ENCODE measurements around the gene RAB37. TPM values are rescaled to one million over a fixed set of nuclear protein-coding genes. Genes with fewer than 3 reads are reported as not detected.
A peak's percentile ranks its signal among the peaks of the same experiment; 100 is the strongest.

RAB37 gene
- total RNA-seq, 1 experiment from 2014 or later = 1.5 TPM

DNA sequence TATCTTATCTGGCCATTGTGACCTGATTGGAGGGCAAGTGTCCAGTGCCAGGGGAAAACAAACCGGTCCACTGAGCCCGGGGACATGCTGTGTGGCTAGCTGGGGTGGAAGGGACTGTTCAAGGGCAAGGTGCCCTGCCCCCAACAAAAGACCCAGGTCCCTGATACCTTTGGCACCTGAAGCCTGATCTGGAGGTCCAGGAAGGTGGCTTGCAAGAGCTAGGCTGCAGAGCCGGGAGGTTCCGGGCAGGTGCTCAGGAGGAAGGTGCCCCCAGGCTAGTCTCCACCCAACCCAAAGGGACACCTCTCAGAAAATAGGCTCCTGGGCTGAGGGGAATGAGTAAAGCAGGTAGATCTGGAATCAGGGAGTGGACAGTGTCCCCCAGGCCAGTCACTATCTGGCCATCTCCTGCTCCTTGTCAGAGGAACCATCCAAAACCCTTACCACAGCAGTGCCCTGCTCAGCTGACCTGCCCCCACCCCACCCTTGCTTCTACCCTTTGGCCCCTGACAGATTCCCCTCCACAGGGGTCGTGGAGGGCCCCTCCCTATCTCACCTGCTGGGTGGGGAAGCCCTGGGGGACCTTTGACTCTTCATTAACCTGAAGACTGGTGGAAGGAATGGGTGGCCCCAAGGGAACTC, 32.9 kb downstream of the RAB37 start:
- no peak for DNase-seq (ENCODE audit: low read depth, low spot score)
- H3K27ac ChIP-seq (ENCODE audit: low read length) = no peak overlapping the region
- POLR2A ChIA-PET = interaction anchor here (0.6 to 1.1 kb wide), 2 partner anchors 8 to 25 kb away, joined by 4 to 12 read pairs; no protein-coding TSS in a partner anchor

DNA sequence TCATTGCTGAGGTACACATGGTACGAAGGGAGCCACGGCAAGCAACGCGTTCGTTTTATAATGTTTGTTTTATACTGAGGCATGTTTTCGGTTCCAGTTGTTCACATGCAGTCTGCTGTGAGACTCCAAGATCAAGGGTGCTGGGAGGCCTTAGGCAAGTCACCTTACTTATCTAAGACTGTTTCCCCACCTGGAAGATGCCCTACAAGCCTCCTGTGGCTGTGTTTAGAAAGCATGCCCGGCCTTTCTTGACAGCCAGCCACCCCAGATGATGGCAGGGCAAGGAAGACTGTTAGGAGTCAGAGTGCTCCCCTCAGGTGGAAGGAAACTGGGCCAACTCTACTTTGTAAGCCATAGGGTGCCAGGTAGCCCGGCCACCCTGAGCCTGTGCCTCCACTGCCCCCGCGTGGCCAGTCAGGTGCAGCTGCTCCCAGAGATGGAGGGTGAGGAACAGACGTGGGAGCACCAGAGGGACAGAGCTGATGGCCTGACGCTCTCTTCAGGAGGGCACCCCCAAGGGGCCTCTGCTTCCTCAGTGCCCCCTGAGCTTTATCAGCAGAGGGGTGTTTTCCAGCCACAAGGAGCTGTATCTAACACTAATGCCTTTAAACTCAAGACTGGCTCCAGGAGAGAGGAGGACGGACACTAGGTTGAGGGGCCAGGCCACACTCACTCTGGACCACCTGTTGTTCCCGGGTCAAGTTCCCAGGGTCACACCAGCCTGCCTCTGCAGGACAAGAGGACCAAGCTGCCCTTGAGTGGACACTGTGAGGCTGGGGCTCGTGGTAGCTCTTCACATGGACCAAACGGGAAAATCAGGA, 33.7 kb downstream of the RAB37 start:
- intact Hi-C loops (cut with micrococcal nuclease; ENCODE audit: unreplicated experiment) (loop anchor here (1.0 kb wide), 1 partner anchor 26 kb away; no protein-coding TSS in a partner anchor), in situ Hi-C loops (cut with HindIII; ENCODE audit: low pct_unique_long_range_greater_than_20kb, low sequenced_read_pairs) (no loop called here)
- DNase-seq (ENCODE audit: low read depth, low spot score) (no peak), ATAC-seq (peak; percentile 80)
- H3K36me3 ChIP-seq (ENCODE audit: control insufficient read depth, insufficient read depth, low read length) = peaks cover 7% of the 10 kb centered on the region; the same call in 1 of the 2 replicates
- peaks cover 43% of the 10 kb centered on the region for H3K4me1 ChIP-seq (ENCODE audit: control insufficient read depth, insufficient read depth, low read length)
- ChIA-PET CTCF (interaction anchor here (0.5 to 2.2 kb wide), 10 partner anchors 14 to 113 kb away, joined by 3 to 16 read pairs (median 4); no protein-coding TSS in a partner anchor), POLR2A (interaction anchor here (0.6 to 1.2 kb wide), 2 partner anchors 7 to 103 kb away, joined by 4 to 12 read pairs; partner anchors contain the start of gene FDXR)
- BruUV-seq (replicated peaks) = no TSS peak
- no peaks in the 10 kb centered on the region for H3K9me3 ChIP-seq (ENCODE audit: control insufficient read depth, insufficient read depth, low read depth, low read length)
- H3K27me3 ChIP-seq (ENCODE audit: control insufficient read depth, insufficient read depth, low read length) = no peaks in the 10 kb centered on the region
- TF ChIP-seq SIN3A (IDR thresholded peaks at IDR 0.05; ENCODE audit: borderline replicate concordance, insufficient read depth, low read depth, low read length) (no peak), TCF7L2 (IDR thresholded peaks at IDR 0.05; ENCODE audit: low read depth, low read length) (no peak)
- TF ChIP-seq, protein P1, sequence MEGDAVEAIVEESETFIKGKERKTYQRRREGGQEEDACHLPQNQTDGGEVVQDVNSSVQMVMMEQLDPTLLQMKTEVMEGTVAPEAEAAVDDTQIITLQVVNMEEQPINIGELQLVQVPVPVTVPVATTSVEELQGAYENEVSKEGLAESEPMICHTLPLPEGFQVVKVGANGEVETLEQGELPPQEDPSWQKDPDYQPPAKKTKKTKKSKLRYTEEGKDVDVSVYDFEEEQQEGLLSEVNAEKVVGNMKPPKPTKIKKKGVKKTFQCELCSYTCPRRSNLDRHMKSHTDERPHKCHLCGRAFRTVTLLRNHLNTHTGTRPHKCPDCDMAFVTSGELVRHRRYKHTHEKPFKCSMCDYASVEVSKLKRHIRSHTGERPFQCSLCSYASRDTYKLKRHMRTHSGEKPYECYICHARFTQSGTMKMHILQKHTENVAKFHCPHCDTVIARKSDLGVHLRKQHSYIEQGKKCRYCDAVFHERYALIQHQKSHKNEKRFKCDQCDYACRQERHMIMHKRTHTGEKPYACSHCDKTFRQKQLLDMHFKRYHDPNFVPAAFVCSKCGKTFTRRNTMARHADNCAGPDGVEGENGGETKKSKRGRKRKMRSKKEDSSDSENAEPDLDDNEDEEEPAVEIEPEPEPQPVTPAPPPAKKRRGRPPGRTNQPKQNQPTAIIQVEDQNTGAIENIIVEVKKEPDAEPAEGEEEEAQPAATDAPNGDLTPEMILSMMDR (IDR thresholded peaks at IDR 0.05) = peak; percentile 96
- no peak overlapping the region for H3K4me3 ChIP-seq (ENCODE audit: low read depth in 2 of 2, low read length in 2 of 2)
- H3K27ac ChIP-seq (ENCODE audit: low read length) = no peak overlapping the region

More for the DNA sequence above, 32.9 kb downstream of the RAB37 start:
- peak; percentile 7; the same call in 1 of the 2 replicates for ATAC-seq
- BruUV-seq (replicated peaks) = no TSS peak
- in situ Hi-C loops (cut with HindIII; ENCODE audit: low pct_unique_long_range_greater_than_20kb, low sequenced_read_pairs) (no loop called here), intact Hi-C loops (cut with micrococcal nuclease; ENCODE audit: unreplicated experiment) (loop anchor here (1.0 kb wide), 1 partner anchor 26 kb away; no protein-coding TSS in a partner anchor)
- Histone ChIP-seq H3K9me3 (ENCODE audit: control insufficient read depth, insufficient read depth, low read depth, low read length) (no peaks in the 10 kb centered on the region), H3K27me3 (ENCODE audit: control insufficient read depth, insufficient read depth, low read length) (no peaks in the 10 kb centered on the region), H3K4me1 (ENCODE audit: control insufficient read depth, insufficient read depth, low read length) (peaks cover 38% of the 10 kb centered on the region), H3K36me3 (ENCODE audit: control insufficient read depth, insufficient read depth, low read length) (0 out of 2 replicates have a peak, but pooled peaks cover 5% of the 10 kb centered on the region), H3K4me3 (ENCODE audit: low read depth in 2 of 2, low read length in 2 of 2) (no peak overlapping the region)
- CTCF ChIA-PET = interaction anchor here (0.7 to 2.2 kb wide), 7 partner anchors 20 to 113 kb away, joined by 3 to 16 read pairs (median 9); no protein-coding TSS in a partner anchor
- TF ChIP-seq, protein P1 (IDR thresholded peaks at IDR 0.05) = no peak
- peak; percentile 52 for TF ChIP-seq POLR2AphosphoS5 (IDR thresholded peaks at IDR 0.05; ENCODE audit: low read depth, low read length)
